ENCODE measurements around the gene LRP3.
"Not testable (repeated sequence)": the region's sequence is repeated elsewhere in the genome, so short reads cannot be mapped to it uniquely, and the experiment has no call there.

Gene LRP3

GRCh38 chr19:33176670-33177416 is 17.3 kb upstream of the LRP3 start:
- DNase-seq, result peak; percentile 99

GRCh38 chr19:33177417-33177979 is 16.6 kb upstream of the LRP3 start:
- no peak for DNase-seq

- DNase-seq, result no peak
Measured at GRCh38 chr19:33186431-33187182, 7.5 kb upstream of the LRP3 start.

DNA sequence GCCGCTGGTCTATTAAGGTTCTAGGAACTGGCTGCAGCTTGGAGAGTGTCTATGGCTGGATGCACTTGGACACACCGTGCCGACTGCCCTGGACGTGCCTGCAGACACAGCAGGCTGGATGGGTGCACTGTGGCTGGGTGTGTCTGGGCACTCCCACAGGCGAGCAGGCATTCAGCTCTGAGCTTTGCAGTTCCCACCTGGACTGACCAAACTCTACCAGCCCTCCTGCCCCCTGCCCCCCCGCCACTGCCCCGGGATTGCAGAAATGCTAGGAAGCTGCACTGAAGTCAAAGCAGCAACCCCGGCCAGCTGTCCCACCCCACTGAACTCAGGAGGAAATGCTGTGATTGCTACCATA is 7.0 kb upstream of the LRP3 start:
- DNase-seq, result no peak

DNA sequence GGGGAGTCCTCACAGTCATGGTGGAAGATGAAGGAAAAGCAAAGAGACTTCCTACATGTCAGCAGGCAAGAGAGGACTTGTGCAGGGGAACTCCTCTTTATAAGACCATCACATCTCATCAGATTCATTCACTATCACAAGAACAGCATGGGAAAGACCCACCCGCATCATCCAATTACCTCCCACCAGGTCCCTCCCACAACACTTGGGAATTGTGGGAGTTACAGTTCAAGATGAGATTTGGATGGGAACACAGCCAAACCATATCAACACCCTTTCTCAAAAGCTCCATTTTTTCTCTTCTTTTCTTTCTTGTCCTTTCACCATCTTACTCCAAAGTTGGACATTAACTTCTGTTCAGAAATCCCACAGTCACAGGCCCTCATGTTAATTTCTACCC is 4.7 kb upstream of the LRP3 start:
- DNase-seq, result no peak

- not testable (repeated sequence) for DNase-seq
Measured at GRCh38 chr19:33191092-33191491, 3.0 kb upstream of the LRP3 start.

- DNase-seq, result no peak
Measured at GRCh38 chr19:33191501-33191900, 2.6 kb upstream of the LRP3 start.

GRCh38 chr19:33192010-33192409 is 2.1 kb upstream of the LRP3 start:
- DNase-seq, result no peak

- DNase-seq, result no peak
Measured at GRCh38 chr19:33193269-33193864, 763 bp upstream of the LRP3 start.

- DNase-seq, result peak; percentile 11
Measured at GRCh38 chr19:33194532-33194885, 379 bp downstream of the LRP3 start.

GRCh38 chr19:33194886-33195644 is 935 bp downstream of the LRP3 start:
- peak; percentile 63 for DNase-seq

GRCh38 chr19:33195645-33196347 is 1.7 kb downstream of the LRP3 start:
- DNase-seq, result no peak

DNA sequence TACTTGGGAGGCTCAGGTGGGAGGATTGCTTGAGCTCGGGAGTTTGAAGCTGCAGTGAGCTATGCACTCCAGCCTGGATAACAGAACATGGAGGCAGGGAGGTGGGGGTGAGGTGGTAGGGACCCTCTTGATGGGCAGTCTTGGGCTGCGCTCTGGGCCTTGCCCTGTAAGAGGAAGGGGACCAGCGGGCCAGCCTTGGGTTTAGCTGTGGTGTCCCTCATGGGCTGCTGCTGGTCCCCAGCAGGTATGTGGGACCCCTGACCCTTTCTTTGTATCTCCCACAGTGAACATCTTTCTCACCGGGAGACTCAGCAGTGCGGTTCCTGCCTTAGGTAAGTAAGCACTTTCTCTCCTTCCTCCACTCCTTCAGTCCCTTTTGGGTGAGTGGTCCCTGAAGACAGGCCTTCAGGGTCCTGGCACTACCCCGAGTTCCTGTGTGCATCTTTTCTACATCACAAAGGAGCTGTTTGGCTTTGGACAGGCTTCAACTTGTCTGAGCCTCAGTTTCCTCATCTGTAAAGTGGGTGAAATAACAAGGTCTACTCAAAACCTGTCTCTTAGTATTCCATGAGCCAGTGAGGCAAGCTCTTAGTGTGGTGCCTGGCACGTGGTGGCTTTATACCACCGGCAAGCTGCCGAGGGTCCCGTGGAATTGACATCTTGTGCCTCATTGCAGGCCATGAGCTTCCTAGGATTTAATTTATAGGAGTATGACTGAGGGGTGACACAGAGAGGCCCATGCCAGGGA is 2.5 kb downstream of the LRP3 start:
- no peak for DNase-seq

GRCh38 chr19:33197591-33198000 is 3.5 kb downstream of the LRP3 start:
- no peak for DNase-seq

DNA sequence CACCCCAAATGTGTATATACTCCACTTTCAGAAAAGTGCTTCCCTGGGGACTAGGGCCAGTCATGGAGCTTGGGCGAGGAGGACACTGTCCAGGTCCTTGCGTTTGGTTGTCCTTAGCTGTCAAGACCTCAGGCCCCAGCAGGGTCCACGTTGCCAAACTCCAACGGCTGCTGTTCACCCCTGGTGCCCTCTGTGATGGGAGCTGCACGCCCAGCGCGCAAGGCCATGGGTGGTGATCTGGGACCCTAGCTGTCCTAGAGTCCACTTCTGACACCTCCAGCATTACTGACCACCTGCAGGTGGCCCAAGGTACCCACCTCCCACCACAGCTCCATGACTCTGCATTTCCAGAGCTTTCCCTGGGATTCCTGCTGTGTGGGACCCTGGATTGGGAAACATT is 4.0 kb downstream of the LRP3 start:
- DNase-seq, result no peak

- DNase-seq, result no peak
Measured at GRCh38 chr19:33199441-33200265, 5.5 kb downstream of the LRP3 start.

- no peak for DNase-seq
Measured at GRCh38 chr19:33201473-33201872, 7.3 kb downstream of the LRP3 start.

GRCh38 chr19:33201886-33202545 is 7.9 kb downstream of the LRP3 start:
- no peak for DNase-seq

DNA sequence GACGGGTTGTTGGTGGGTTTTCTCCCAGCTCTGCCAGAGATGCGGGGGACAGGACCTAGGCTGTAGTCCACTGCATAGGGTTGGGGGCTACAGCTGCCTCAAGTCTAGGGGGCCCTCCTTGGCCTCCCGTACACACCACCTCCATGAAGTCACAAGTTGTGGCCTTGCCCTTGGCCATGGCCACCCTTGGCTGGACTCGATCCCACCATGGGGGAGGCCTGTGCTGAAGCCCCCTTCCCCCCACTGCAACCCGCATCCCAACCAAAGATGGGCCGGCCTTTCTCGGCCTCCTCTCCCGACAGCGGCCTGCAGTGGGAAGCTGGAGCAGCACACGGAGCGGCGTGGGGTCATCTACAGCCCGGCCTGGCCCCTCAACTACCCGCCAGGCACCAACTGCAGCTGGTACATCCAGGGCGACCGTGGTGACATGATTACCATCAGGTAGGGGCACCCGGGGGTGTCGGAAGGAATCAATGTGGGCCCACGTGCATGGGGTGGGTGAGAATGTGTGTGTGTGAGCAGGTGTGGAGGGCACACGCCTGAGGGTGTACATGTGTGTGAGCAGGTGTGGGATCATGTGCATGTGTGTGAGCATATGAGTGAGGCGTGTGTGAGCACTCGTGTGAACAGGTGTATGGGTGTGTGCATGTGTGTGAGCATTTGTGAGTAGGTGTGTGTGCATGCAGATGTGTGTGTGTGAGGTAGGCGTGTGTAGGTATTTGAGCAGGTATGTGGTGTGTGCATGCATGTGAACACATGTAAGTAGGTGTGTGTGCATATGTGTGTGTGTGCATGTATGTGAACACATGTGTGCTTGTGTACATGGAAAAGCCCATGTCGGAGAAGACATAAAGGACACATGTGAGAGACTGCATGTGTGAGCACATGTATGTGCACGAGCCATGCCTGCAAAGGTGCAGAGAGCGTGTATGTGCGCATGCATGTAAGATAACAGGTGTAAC is 8.7 kb downstream of the LRP3 start:
- DNase-seq, result no peak

All from EL (cell line).